ENCODE measurements around the gene ELN.
"Not testable (repeated sequence)": the region's sequence is repeated elsewhere in the genome, so short reads cannot be mapped to it uniquely, and the experiment has no call there.

Gene ELN

GRCh38 chr7:74000489-74001149 is 27.4 kb upstream of the ELN start:
- no peak for DNase-seq (ENCODE audit: low read depth, low spot score)

- DNase-seq (ENCODE audit: low read depth, low spot score) = no peak
Observed at GRCh38 chr7:74001150-74001494, 26.9 kb upstream of the ELN start.

- no peak for DNase-seq (ENCODE audit: low read depth, low spot score)
Observed at GRCh38 chr7:74002474-74003017, 25.4 kb upstream of the ELN start.

GRCh38 chr7:74003621-74004020 is 24.4 kb upstream of the ELN start:
- no peak for DNase-seq (ENCODE audit: low read depth, low spot score)

- DNase-seq (ENCODE audit: low read depth, low spot score) = no peak
Observed at GRCh38 chr7:74006032-74006431, 21.9 kb upstream of the ELN start.

GRCh38 chr7:74006451-74007241 is 21.3 kb upstream of the ELN start:
- DNase-seq (ENCODE audit: low read depth, low spot score) = no peak

- no peak for DNase-seq (ENCODE audit: low read depth, low spot score)
Observed at GRCh38 chr7:74007242-74007567, 20.8 kb upstream of the ELN start.

- no peak for DNase-seq (ENCODE audit: low read depth, low spot score)
Observed at GRCh38 chr7:74008687-74009086, 19.3 kb upstream of the ELN start.

GRCh38 chr7:74009719-74010118 is 18.3 kb upstream of the ELN start:
- DNase-seq (ENCODE audit: low read depth, low spot score) = no peak

- no peak for DNase-seq (ENCODE audit: low read depth, low spot score)
Observed at GRCh38 chr7:74010407-74010806, 17.6 kb upstream of the ELN start.

- DNase-seq (ENCODE audit: low read depth, low spot score) = not testable (repeated sequence)
Observed at GRCh38 chr7:74011421-74011820, 16.6 kb upstream of the ELN start.

GRCh38 chr7:74012842-74013249 is 15.1 kb upstream of the ELN start:
- no peak for DNase-seq (ENCODE audit: low read depth, low spot score)

GRCh38 chr7:74013539-74014272 is 14.3 kb upstream of the ELN start:
- DNase-seq (ENCODE audit: low read depth, low spot score) = no peak

- DNase-seq (ENCODE audit: low read depth, low spot score) = no peak
Observed at GRCh38 chr7:74014931-74015330, 13.0 kb upstream of the ELN start.

GRCh38 chr7:74015670-74016069 is 12.3 kb upstream of the ELN start:
- no peak for DNase-seq (ENCODE audit: low read depth, low spot score)

GRCh38 chr7:74017125-74017524 is 10.8 kb upstream of the ELN start:
- DNase-seq (ENCODE audit: low read depth, low spot score) = no peak

- no peak for DNase-seq (ENCODE audit: low read depth, low spot score)
Observed at GRCh38 chr7:74018246-74018895, 9.6 kb upstream of the ELN start.

- DNase-seq (ENCODE audit: low read depth, low spot score) = no peak
Observed at GRCh38 chr7:74019149-74019548, 8.8 kb upstream of the ELN start.

GRCh38 chr7:74020390-74020789 is 7.6 kb upstream of the ELN start:
- DNase-seq (ENCODE audit: low read depth, low spot score) = no peak

- DNase-seq (ENCODE audit: low read depth, low spot score) = no peak
Observed at GRCh38 chr7:74021546-74022320, 6.2 kb upstream of the ELN start.

- no peak for DNase-seq (ENCODE audit: low read depth, low spot score)
Observed at GRCh38 chr7:74022507-74022906, 5.5 kb upstream of the ELN start.

Measured in activated CD4-positive, CD25-positive, alpha-beta regulatory T cell treated with anti-CD3 and anti-CD28 coated beads, Interleukin-2, amount 50 U/mL, for 16 hours (primary cell).